Kidney capillary endothelial cell (primary cell): Measurements from ENCODE around the gene ENO2.

ENCODE experiments used
- DNase-seq: peaks from one replicate; pipeline ENCODE4 v3.0.0-alpha.2; 2018; ENCODE audit warnings: low spot score

Gene ENO2

GRCh38 chr12:6948873-6949594 is 34.7 kb downstream of the ENO2 start:
- DNase-seq = no peak

- no peak for DNase-seq
Measured at GRCh38 chr12:6950401-6950801, 36.0 kb downstream of the ENO2 start.

GRCh38 chr12:6950811-6951540 is 36.6 kb downstream of the ENO2 start, which contains the start of gene PTPN6:
Gene PTPN6 (plus strand): TSS chr12:6951356. CDS start chr12:6951513, 157 bp downstream.
- no peak for DNase-seq

GRCh38 chr12:6951551-6952120 is 37.3 kb downstream of the ENO2 start:
- DNase-seq = no peak

- DNase-seq = no peak
Measured at GRCh38 chr12:6952121-6952862, 37.9 kb downstream of the ENO2 start.

GRCh38 chr12:6952863-6953441 is 38.6 kb downstream of the ENO2 start:
- DNase-seq = no peak

- DNase-seq = no peak
Measured at GRCh38 chr12:6953442-6954315, 39.3 kb downstream of the ENO2 start.

- DNase-seq = no peak
Measured at GRCh38 chr12:6954316-6955107, 40.1 kb downstream of the ENO2 start.

GRCh38 chr12:6955108-6956020 is 41.0 kb downstream of the ENO2 start:
- no peak for DNase-seq

- no peak for DNase-seq
Measured at GRCh38 chr12:6956021-6956727, 41.8 kb downstream of the ENO2 start.

GRCh38 chr12:6957151-6957701 is 42.8 kb downstream of the ENO2 start:
- DNase-seq = no peak

GRCh38 chr12:6957741-6958608 is 43.6 kb downstream of the ENO2 start:
- DNase-seq = no peak

- DNase-seq = no peak
Measured at GRCh38 chr12:6958609-6959057, 44.3 kb downstream of the ENO2 start.

- DNase-seq = no peak
Measured at GRCh38 chr12:6959058-6959804, 44.9 kb downstream of the ENO2 start.

GRCh38 chr12:6959805-6960592 is 45.6 kb downstream of the ENO2 start:
- DNase-seq = no peak
